SKM-1 (cell line): ENCODE results near the gene RNU6-1.

ENCODE experiments used
- DNase-seq: peaks from one replicate; lab custom pipeline; 2025; ENCODE audit not compliant: unreplicated experiment; lab: John Stamatoyannopoulos, UW

The RNU6-1 gene

DNA sequence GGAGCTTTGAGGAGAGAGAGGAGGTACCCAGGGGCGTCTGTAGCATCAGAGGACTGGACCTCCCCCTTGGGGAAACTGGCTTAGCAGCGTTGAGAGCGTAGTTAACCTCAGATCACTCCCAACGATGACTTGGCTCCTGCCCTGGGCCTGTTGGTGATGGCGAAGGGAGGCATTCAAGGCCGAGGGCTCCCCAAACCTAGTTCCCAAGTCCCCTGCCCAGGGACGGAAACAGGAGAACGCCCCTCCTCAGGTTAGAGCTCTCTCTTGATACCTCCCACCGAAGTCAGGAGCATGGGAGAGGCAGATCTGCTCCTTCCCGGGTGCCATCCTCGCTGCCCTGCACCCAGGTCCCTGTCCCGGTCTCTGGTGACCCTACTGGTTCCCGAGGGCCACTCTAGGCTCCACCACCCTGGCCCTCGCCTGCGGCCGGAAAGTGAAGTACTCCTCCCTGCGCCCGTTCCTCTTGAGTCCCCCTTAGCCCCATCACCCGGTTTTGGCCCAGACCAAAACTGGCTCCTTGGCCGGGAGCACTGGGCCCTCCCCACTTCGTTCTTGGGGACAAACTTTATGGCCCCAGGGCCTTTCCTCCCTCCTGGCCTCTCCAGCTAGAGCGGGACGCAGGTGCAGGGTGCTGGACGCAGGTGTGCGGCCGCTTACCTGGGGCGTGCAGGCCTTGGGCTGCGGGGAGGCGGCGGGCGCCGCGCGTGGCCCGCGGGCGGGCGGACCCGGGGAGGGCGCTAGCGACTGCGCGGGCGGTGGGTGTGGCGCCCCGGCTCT is 17.1 kb downstream of the RNU6-1 start:
- DNase-seq, result no peak

DNA sequence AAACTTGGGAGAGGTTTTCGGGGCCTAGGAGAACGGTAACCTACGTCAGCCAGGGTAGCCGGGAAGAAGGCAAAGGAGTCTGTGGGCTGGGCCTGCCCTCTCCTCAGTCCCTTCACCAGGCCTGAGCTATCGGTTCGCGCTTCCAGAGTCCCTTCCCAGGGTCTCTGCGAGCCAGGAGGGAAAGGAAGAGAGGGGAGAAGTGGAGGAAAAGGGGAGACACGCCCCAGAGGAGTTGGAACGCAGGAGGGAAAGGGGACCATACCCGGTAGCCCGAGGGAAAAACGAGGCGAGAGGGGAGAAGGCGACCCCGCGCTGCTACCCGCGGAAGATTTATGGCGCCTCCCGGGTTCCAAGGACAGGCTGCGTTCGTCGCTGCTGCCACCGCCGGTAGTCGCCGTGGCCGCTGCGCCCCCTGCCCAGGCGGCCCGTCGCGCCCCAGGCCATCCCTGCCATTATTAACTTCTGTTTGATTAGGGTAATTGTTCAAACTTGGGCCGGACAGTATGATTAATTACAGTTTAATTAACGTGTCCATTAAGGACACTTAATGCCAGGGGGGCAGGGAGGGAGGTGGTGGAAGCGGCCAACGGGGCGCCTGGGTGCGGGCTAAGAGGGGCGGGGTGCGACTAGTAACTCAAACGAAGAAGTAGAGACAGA is 17.9 kb downstream of the RNU6-1 start:
- no peak for DNase-seq

DNA sequence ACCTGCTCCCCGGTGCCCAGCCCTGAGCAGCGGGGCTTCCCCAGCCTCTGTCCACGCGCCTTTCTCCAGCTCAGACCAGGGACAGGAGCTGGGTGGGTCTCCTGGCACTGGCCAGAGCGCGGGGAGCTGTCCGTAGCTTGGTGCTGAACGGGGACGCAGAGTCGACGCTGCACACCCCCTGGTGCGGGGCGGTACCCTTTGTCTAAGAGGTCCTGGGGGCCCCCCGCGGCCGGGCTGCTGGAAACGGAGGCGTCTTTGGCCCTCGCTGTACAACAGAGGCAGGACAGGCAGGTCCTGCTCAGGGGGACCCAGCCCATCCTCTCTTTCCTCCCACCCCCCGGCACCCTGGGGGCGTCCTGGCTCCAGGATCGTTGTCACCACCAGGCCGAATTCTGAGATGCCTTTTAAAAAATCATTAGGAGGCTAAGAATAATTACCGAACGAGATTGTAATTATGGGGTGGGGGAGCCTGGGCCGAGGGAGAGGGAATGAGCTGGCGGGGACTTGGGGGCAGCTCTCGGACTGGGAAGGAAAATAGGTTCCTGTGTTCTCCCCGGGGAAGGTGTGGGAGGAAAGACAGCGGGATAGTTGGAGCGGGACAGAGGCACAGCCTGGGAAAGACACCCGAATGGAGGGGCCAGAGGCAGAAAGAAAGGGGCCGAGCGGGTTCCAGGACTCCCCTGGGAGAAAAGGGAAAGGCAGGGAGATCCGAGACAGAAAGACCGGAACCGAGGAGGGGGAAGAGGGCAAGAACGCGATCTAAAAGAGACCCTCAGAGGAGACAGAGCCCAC is 18.7 kb downstream of the RNU6-1 start:
- DNase-seq, result no peak

DNA sequence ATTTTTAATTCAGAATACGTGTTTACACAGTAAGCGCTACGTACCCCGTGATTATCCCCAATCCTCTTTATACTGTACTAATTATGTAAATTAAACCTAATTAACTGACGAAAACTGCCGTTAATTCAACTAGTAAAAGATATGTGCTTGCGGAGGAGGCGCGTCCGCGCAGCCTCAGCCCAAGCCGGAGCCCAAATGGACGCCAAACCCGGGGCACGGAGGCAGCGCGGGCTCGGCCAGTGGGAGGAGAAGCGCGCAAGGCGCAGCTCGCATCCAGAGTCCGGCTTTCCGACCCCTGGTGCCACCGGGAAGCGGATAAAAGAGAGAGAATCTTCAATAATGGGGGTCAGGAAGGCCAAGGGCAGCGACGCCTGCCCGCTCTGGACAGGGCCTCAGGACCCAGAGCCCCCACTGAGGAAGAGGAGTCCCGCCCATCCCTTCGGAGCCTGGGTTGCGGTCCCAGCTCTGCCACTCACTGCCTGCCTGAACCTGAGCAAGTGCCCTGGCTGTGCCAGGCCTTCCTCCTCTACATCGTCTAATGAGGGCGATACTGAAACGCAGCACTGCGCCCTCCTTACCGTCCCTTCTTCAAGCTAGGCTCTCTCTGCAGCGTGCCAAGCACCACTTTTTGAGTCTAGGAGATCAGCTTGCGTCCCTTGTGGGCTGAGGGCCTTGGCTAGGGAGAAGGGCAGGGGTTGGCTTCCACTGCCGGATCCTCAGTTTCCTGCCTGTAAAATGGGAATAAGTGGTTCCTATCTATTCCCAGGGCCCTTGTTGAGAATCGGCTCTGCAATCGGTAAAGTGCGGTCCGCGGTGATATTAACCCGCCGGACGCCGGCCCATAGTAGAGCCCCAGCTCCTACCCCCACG is 19.5 kb downstream of the RNU6-1 start:
- DNase-seq, result no peak

DNA sequence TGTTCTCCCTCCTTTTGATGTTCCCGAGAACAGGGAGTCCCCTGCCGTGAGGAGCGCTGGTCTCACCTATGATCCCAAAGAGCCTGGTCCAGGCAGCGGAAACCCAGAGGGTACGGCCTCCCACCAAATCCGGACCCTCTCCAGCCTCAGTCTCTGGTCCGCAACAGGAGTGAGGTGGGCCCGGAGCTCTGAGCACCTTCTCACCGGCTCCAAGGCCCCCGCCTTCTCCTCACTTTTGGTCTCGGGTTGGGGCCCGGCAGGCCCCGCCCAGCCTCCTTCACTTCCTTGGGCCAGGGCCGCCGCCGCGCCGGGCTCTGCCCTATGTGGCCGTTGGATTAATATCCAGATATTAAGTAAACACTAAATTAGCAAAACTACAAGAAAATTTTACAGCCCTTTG is 20.2 kb downstream of the RNU6-1 start:
- DNase-seq, result no peak

DNA sequence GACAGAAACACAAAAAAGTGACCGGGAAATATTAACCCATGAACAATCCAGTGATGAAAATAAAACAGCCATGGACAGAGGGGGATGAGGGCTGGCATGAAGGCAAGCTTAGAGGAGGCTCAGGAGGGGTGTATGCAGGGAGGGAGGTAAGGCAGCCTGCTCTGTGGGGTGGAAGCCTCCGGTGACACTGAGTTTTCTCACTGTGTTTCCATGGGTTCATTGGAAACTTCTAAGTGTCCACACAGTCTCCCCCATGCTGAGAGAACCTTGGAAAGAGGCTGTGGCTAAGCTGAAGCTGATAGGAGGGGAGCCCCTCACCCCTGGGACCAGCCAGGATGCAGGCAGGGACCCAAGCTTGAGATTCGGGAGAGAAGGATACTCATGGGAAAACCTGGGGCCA is 21.4 kb downstream of the RNU6-1 start:
- DNase-seq, result no peak

DNA sequence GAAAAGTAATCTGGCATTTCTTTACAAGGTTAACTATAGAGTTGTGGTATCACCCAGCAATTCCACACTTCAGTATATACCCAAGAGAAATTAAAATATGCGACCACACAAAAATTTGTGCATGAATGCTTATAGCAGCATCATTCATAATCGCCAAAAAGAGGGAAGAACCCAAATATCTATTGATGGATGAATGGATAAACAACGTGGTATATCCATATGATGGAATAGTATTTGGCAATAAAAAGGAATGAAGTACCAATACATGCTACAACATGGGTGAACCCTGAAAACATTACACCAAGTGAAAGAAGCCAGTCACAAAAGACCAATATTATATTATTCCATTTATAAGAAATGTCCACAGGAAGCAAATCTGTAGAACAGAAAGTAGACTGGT is 23.2 kb downstream of the RNU6-1 start:
- DNase-seq, result no peak

DNA sequence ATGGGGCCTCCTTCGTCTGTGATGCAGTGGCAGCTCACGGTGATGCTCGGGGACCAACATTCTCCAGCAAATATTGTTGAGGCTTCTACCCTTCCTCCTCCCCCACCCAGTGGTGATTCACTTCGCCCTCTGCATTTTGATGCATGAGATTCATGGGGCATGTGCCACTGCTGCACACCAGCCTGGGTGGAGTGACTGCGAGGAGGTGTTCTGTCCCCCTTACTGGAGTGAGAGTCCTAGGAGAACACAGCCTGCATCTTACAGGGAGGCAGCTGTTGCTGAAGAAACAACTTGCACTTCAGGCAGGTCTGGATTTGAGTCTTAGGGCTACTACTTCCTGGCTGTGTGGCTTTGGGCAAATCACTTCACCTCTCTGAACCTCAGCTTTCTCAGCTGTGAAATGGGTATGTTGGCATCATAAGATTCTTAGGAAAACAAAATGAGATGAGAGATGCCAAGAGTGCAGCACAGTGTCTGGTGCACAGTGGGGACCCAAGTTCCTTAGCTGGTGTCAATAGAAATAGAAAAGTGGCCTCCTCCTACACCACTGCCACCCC is 24.7 kb downstream of the RNU6-1 start:
- DNase-seq, result no peak

- DNase-seq, result no peak
These were observed 26.7 kb downstream of the RNU6-1 start for GRCh38 chr15:67813104-67813634.

DNA sequence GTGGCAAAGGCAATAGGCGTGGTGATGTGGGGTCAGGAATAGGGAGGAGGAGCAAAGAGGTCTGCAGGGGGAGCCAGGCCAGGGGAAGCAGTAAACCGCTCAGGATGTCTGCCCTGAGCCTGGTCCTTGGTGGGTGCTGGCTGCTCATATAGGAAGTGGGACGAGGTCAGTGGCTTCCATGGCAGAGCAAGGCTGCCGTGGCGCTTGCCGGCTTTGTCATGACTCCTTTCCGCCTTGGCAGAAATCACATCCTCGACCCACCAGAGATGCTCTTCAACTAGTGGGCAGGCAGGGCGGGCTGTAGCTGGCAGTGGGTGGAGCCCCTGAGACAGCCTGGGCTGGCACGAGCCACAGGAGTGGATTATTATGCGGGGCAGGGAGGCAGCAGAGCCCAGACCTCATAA is 27.6 kb downstream of the RNU6-1 start:
- no peak for DNase-seq

DNA sequence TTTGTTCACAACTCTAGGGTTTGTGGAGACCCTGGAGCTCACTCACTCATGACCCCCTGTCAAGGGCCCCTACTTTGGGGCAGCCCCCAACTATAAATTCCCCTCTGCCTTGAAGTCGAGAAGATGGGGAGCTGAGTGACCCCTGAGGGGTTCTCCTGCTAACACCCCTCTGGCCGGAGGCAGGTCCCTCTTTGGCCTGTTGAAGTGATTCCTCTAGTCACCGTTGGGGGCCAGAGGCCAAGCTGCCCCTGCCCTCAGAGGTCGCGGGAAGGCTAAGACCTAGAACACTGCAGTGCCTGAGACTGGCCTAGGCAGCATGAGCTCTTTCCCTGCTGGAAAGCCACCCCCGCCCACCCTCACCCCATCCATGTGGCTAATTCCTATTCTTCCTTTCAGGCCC is 30.0 kb downstream of the RNU6-1 start:
- DNase-seq, result no peak

GRCh38 chr15:67809441-67809840 is 30.4 kb downstream of the RNU6-1 start:
- no peak for DNase-seq

DNA sequence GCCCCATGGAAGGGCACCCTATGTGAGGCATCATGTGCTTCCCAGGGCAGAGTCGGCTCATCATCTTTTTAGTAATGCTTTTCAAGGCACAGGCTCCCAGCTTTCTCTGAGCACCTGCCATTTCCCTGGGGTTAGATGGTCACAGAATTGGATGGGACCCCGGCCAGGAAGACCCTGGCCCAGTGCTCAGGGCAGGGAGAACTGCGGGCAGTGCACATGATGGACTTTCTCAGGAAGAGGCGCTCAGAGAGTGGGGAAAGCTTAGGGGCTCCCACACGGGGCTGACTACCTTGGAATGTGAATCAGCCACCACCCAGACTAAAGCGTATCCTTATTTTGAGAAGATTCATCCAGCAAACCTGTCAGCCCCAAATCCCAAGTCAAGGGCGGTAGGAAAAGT is 31.0 kb downstream of the RNU6-1 start:
- DNase-seq, result no peak

DNA sequence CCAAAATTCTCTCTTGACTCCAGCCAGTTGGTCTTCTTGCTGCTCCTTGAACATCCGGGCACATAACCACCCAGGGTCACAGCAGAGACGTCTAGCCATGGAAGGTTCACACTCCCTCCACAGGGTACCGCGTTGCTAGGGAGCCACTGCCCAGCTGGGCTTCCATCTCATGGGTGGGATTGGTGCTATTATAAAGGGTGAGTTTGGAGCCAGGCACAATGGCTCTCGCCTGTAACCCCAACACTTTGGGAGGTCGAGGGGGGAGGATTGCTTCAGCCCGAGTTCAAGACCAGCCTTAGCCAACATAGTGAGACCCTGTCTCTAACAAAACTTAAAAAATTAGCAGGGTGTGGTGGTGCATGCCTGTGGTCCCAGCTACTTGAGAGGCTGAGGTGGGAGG is 32.0 kb downstream of the RNU6-1 start:
- no peak for DNase-seq

GRCh38 chr15:67807141-67807540 is 32.7 kb downstream of the RNU6-1 start:
- no peak for DNase-seq

GRCh38 chr15:67806536-67806935 is 33.3 kb downstream of the RNU6-1 start:
- DNase-seq, result no peak

DNA sequence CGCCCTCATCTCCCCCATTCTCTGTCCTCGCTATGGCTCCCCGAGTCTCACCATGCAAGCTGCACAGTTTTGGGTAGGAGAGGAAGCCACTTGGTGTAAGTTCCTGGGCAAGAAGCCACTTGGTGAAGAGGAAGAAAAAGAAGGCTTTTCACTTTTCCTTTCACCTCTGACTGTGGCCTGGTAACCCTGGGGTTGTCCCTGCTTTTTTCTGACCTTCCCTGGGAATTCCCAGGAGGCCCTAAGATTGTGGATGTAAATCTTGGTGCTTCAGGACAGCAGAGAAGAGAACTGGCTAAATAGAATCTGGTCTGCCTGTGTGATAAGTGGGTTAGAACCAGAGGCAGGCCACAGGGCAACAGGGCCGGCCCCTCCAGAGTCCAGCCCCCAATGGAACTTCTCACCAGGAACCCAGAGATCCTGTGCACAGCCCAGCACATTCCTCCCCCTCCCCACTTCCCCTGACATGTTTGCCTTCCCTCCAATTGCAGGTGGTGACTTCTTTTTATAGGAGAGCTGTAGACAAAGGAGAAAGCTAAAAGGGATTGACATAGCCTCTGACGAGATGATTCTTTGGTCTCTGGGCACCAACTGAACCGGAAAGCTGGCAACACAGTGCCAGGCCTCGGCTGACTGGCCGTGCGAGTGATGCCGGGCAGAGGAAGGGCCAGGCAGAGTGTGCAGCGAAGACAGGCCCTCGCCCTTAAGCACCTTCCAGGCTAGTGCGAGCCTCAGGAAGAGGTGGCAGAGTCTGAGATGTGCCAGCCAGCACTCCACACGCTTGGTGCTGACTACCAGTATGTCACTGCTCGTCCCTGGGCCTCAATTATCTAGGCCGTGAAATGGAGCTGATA is 34.0 kb downstream of the RNU6-1 start:
- no peak for DNase-seq

DNA sequence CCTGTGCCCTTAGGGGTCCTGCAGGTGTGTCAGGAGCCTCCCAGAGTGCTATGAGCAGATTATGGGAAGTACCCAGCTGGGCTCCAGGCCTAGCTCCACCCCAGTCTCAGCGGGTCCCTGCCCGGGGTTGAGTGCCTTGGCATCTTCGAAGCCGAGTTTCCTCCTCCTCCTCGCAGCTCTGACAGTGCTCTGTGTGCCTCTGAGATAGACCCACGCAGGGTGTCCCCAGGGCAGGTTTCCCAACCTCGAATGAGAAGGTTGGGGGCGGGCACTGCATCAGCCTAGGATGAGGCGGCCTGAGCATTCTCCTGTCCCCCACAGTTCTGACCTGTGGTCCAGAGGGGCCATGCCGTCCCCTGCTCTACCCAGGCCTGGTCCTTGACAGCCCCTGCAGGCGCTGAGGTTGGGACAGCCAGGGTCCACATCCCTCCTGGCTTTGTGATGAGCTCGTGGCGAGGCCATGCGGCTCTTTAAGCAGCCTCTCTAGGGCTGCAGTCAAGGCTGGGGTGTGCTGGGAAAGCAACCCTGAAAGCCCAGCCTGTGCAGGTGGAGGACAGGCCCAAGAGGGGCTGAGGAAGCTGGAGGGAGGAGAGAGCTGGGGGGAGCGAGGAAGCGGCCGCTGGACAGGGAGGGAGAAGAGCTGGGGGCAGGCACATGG is 34.7 kb downstream of the RNU6-1 start:
- no peak for DNase-seq
